GM18498 (cell line): ENCODE measurements around the gene ANKRD45.
"Not testable (repeated sequence)": the region's sequence is repeated elsewhere in the genome, so short reads cannot be mapped to it uniquely, and the experiment has no call there.

Experiments
- ATAC-seq: cut with Tn5 transposase; IDR thresholded peaks from one replicate; pipeline ENCODE4 v1.9.1; 2021; ENCODE audit warnings: mild to moderate bottlenecking, moderate library complexity; ENCODE audit not compliant: unreplicated experiment

The ANKRD45 gene

GRCh38 chr1:173646656-173647055 is 23.0 kb downstream of the ANKRD45 start:
- no peak for ATAC-seq

- not testable (repeated sequence) for ATAC-seq
Observed at GRCh38 chr1:173642450-173643139, 27.1 kb downstream of the ANKRD45 start.

DNA sequence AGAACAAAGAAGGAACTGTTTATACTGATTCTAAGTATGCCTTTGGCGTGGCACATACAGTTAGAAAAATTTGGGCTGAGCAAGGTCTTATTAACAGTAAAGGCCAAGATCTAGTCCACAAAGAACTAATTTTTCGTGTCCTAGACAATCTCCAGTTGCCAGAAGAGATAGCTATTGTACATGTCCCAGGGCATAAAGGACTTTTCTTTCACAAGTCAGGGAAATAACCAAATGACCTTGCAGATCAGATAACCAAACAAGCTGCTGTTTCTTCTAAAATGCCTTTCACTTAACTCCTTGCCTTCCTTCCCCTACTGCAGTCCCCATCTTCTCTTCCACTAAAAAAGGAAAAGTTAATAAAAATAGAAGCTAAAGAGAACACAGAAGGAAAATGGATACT is 30.5 kb downstream of the ANKRD45 start:
- ATAC-seq: no peak

DNA sequence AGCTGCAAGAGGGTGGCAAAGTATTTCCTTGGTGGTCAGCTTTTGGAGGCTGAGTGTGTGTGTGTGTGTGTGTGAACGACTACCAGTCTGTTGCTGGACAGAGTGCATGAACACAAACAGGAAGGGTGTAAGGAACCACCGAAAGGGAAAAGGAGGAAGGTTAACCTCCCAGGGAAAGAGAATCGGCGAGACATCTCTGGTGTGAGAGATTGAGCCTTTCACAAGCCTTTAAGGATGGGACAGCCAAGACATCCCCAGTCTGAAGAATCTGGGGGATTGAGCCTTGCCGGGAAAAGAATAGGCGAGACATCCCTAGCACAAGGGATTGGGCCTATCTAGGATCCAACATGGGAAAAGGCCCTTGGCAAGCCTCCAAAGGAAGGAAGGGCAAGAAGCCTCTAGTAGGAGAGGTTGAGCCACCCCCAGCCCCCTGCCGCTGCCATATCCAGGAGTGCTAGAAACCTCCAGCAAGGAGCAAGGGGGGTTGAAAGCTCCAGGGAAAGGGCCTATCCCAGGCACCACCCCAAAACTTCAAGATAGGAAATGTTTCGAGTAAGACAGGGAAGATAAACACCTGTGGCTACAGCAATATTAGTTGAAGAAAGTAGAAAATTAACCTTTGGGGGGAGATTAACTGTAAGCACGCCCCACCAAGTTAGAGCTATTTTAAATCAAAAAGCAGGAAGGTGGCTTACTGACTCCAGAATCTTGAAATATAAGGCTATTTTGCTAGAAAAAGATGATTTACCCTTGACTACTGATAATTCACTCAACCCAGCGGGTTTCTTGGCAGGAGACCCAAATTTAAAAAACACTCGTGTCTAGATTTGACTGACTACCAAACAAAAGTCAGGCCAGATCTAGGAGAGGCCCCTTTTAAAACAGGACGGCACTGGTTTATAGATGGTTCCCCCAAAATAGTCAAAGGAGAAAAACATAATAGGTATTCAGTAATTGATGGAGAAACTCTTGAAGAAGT is 31.3 kb downstream of the ANKRD45 start:
- no peak for ATAC-seq

GRCh38 chr1:173637236-173638042 is 32.2 kb downstream of the ANKRD45 start:
- ATAC-seq: not testable (repeated sequence)

DNA sequence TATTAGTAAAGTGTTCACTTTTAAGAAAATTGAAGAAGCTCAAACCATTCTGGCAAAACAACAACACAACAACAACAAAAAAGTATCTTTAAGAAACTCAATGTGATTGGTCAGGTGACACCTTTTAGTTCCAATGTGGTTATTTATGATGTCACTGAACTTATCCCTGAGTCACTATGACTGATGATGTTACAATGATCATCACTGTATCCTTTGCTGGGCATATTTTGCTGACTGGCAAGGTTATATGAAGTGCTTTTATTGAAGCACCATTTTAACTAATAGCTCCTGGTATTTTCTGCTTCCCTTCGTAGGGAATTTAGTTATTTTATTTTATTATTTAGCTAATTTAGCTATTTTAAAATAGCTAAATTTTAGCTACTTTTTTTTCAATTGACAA is 34.5 kb downstream of the ANKRD45 start, which contains the start of gene TEX50:
Gene TEX50, plus strand, starts transcription at position 223 of the 400 bp plus-strand sequence. CDS start 184 bp downstream, outside the sequence.
- ATAC-seq: no peak

GRCh38 chr1:173628888-173629287 is 40.8 kb downstream of the ANKRD45 start:
- no peak for ATAC-seq

DNA sequence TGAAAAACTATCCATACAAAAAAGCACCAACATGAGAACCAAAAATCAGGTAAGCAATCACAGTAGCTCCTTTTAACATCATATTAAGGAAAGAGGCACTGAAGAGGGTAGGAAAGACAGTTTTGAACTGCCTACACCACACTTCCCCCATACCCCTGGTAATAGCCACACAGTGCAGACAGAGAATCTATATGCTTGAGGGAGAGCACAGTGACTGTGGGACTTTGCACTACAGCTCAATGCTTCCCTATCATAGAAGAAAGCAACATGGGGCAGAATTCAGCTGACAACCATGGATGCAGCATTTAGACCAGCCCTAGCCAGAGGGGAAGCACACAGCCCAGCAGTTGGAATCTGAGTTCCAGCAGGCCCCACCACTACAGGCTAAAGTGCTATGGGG is 42.4 kb downstream of the ANKRD45 start:
- no peak for ATAC-seq

DNA sequence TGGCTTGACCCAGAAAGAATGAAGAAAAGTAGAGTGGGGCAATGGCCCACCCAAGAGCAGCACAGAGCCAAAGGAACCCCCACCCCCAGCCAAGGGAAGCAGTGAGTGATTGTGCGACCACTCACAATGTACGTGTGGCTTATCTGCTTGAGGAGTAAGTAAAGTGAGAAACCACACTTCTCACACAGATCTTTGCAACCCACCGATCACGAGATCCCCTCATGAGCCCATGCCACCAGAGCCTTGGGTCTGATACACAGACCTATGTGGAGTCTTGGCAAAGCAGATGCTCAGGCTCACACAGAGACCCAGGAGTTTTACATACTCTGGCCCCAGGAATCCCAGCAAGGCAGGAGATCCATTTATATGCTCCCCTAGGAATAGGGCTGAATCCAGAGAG is 52.8 kb downstream of the ANKRD45 start:
- ATAC-seq: no peak

DNA sequence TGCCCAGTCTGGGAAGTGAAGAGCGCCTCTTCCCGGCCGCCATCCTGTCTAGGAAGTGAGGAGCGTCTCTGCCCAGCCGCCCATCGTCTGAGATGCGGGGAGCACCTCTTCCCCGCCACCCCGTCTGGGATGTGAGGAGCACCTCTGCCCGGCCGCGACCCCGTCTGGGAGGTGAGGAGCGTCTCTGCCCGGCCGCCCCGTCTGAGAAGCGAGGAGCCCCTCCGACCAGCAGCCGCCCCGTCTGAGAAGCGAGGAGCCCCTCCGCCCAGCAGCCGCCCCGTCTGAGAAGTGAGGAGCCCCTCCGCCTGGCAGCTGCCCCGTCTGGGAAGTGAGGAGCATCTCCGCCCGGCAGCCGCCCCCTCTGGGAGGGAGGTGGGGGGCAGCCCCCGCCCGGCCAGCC is 56.6 kb downstream of the ANKRD45 start:
- ATAC-seq: not testable (repeated sequence)

DNA sequence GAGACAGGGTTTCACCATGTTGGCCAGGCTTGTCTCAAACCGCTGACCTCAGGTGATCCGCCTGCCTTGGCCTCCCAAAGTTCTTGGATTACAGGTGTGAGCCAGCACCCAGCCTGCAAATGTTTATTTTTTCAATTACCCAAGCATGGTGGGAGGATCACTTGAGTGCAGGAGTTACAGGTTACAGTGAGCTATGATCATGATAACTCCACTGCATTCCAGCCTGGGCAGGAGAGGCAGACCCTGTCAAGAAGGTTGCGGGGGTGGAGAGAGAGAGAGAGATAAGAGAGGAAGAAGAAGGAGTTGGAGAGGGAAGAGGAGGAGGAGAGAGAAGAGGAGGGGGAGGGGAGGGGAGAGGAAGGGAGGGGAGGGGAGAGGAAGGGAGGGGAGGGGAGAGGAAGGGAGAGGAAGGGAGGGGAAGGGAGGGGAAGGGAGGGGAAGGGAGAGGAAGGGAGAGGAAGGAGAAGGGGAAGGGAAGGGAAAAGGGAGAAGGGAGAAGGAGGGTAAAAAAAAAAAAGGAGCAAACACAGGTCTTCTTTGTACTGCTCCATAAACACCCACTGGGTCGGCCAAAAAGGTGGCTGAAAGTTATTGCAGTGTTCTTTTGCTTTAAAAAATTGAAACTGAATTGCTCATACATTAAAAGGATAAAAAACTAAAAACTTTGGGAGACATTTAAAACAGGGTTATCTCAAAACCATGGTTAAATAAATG is 61.0 kb downstream of the ANKRD45 start:
- ATAC-seq: no peak

DNA sequence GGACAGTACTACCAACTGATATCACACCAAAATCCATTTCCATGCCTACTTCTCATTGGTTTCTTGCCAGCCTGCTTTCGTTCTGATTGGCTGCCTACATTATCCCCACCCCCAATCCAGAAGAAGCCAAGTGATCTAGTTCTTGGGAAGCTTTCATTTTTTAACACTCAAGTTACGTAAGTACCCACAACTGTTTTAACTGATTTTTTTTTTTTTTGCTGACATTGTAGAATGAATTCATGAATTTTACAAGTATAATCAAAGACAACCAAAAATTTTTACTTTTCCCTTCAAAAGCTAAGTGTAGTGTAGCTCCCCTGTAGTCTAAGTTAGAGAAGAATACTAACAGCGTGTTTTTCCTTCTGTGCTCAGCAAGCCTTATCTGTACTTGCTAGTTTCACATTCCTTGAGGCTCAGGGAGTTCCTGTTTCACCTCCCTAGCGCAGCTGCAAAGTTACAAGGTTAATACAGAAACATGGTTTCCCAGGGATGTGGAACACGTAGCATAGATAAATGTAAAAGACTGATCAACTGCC is 66.5 kb downstream of the ANKRD45 start, which contains the start of gene SLC9C2:
Gene SLC9C2, minus strand, starts transcription at position 17 of the 536 bp plus-strand sequence. CDS start 1,296 bp downstream, outside the sequence.
- ATAC-seq: no peak

GRCh38 chr1:173601588-173601987 is 68.1 kb downstream of the ANKRD45 start:
- no peak for ATAC-seq

- no peak for ATAC-seq
Observed at GRCh38 chr1:173596097-173596825, 73.4 kb downstream of the ANKRD45 start.

GRCh38 chr1:173591138-173591537 is 78.5 kb downstream of the ANKRD45 start:
- ATAC-seq: not testable (repeated sequence)

DNA sequence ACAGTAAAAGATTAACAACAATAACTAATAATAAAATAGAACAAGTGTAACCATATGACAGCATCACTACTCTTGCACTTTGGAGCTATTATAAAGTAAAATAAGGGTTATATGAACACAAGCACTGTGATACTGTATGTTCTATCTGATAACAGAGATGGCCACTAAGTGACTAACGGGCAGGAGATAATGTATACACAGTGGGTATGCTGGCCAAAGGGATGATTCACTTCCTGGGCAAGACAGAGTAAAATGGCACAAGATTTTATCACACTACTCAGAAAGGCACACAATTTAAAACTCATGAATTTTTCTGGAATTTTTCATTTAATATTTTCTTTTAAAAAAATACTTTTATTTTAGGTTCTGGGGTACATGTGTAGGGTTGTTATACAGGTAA is 79.1 kb downstream of the ANKRD45 start:
- ATAC-seq: no peak

DNA sequence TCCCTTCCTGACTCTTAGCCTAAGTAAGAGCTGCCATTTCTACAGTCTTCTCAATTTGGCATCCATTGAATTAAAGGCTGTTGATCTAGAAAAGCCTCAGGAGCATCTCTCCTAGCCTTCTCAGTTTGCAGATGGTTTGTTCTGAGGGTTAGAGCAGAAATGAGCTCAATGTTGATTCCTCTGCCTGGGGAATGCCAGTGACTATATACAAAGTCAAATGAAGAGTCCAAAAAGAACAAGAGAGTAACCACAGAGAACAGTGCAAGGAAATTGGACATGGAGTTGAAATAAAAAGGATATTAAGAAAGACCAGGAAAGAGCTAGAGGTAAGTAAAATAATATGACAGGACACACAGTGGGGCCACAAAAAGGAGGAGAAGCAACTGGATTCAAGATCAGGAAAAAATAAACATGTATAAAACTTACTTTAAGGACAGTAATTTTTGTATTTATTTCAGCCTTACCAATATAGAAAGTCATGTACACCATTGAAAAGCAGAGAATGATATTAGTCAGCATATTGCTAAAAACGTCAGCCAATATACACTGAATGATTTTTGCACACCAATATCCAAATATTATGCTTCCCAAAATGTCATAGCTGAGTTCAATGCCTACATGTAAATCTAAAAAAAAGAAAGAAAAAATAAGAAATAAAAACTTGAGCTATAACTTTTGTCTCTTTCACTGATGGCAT is 88.1 kb downstream of the ANKRD45 start:
- ATAC-seq: no peak

DNA sequence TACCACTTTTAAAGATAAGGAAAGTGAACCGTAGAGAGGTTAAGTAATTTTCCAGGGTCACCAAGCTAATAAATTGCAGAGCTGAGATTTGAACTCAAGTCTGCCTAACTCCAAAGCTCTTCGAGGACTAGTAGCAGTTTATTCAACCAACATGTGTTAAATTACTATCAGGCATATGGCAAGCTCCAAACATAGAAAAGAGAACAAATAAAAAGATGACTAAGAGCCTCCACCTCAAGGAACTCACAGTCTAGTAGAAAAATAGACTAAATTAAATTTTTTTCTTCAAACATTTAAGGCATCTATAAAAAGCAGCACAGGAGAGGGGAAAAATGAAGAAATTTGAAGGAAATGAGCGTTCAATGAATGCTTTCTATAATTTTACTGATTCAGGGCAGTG is 89.0 kb downstream of the ANKRD45 start:
- ATAC-seq: no peak

GRCh38 chr1:173580071-173580470 is 89.6 kb downstream of the ANKRD45 start:
- no peak for ATAC-seq
